ENCODE measurements around the gene SGK1.
"Not testable (repeated sequence)": the region's sequence is repeated elsewhere in the genome, so short reads cannot be mapped to it uniquely, and the experiment has no call there.

SGK1 gene

DNA sequence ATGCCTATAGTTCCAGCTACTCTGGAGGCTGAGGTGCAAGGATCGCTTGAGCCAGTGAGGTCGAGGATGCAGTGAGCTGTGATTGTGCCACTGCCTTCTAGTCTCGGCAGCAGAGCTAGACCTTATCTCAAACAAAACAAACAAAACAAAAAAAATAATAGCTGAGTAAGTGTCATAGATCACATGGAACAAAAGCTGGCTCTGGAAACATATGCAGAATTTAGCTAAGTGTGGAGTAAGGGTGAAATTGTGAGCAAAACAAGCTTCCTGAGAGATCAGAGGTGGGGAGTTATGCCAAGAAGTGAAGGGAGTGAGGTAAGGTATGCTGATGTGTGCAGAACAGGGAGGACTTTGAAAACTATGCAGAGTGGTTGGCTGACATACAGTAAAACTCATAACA, 18.7 kb downstream of the SGK1 start:
- no peak for DNase-seq

DNA sequence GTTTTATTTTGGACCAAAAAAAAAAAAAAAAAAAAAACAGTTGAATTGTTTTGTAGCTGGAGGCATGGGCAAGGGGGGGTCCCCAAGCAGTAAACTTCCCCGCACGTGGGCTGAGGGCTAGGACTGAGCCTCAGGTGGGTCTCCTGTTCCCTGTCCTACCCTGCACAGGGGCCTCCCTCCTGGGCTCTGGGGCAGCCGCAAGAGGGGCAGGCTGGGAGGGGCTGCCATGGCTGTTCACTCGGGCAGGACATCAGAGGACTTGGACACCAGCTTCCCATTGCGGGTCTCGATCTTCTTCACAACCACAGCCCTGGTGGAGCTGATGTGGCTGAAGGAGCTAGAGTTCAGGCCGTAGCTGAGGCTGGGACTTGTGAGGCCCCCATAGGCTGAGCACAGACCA, 21.1 kb downstream of the SGK1 start:
- DNase-seq: no peak

DNA sequence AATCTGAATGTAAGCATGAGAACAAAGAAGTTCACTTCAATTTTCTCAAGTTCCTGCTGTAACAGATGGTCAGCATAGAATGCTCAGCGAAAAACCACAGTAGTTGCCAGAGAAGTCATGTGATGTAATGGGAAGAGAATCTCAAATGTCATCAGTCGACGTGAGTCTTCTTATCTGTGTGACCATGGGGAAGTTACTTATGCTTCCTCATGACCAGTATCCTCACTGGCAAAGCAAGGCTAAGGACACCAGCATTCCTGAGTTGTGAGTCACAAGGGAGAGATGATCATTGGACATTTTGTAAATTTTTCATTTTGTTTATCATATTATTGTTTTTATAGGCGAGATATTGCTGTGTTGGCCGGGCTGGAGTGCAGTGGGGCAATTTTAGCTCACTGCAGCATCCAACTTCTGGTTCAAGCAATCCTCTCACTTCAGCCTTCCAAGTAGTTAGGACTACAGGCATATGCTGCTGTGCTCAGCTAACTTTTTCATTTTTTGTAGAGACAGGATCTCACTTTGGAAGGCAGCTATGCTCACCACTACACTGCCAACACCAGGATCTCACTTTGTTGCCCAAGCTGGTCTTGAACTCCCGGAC, 21.9 kb downstream of the SGK1 start:
- DNase-seq: no peak

DNA sequence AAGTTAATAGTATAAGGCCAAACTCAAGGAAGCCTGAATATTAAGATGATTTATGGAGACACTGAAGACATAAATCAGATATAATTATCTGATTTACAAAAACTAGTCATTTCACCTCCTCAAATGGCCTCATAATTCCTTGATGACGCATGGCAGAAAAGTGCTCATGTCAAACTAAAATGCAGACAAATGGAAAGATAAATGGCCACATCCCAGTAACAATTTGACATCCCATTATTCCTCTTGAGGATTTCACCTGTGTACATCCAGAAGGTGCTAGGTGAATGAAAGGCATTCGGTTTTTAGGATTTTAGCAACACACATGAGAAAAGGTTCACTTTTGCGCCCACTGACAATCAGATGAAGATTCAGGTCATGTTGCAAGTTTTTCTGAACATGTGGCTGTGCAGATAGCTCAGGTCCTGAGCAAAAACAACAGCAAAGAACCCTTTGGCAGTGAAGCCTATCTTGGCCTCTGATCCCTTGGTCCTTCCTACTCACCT, 24.2 kb downstream of the SGK1 start:
- no peak for DNase-seq

DNA sequence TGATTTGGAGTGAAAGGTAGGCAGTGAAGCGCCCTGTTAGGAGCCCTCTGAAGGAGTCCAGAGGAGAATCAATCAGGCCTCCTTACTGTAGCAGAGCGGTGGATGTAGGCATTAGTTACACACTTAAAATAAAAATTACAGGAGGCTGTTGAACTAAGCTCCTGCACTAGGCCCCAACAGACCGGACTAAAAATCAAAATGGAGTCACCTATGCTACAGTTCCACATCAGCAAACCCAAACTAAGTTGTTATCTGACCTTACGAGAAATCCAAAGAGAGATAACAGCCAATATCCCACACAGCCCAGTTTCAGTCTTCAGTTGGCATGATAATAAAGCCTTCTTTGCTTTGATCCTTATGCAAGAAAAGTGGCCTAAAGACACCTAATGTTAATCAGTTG, 26.8 kb downstream of the SGK1 start:
- no peak for DNase-seq

DNA sequence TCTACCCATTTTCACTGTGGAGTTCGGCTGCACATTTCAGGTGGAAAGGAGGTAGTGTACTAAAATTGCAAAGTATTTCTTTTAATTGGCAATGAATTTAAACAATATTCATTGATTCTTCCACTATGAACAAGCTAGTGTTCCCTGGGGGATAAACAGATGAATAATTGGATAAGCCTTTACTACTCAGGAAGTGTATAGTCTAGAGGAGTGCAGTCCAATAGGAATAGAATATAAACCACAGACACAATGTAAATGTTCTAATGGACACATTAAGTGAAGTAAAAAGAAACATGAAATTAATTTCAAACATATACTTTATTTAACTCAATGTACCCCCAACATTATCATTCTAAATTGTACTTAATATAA, 28.7 kb downstream of the SGK1 start:
- DNase-seq: no peak

DNA sequence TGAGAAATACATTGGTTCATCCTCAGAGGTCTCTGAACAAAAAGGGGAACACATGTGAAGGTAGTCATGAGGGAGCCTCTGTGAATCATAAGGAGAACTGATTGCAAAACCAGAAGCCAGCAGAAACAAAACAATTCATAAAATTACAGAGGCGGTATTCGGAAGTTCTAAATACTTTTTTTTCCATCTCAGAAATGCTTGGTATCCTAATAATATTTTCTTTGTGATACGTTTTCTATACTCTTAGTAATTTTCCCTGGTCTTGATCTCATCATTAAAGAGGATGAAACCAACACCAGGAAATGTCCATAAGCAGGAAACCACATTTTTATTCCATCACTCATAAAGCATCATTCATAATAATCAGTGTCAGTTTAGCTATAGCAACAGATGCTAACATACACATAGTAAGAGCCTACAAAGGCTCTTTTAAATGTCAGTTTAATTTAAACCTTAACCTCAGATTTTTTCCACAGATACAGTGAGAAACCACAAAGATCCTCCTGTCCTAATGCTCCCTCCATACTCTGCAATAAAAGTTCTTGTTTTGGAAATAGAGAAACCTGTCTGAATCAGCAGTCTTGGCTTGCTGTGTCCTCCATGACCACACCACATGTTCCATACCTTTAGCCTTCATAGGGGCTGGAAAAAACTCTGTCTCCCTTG, 29.2 kb downstream of the SGK1 start:
- no peak for DNase-seq

DNA sequence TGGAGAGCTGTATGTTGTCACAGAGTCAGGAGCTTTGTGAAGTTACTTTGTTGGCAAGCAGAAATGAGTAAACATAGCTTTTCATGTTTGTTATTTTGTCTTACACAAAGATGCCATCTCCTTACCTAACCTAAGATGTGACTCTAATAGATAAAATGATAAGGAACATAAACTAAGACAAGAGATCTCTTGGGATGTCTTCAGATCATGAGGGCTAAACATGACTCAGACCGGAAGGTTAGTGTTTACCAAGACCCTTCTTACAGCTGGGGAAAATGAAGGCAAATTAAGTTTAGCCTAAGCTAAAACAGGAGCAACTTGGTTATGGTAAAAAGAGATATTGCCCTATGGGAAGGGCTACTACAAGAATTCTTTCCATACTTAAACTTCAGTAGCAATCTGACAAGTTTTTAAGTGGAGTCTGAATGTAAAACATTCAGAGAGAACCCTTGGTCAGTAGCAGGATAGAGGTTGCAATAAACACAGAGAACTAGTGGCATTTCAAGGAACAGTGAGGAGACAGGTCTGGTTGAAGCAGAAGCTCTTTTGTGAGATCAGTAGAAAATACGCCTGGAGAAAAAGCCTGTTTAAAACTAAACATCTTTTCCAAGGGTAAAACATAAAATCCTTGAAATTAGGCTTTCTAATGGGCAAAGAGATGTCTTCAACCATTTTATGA, 29.9 kb downstream of the SGK1 start:
- DNase-seq: no peak

DNA sequence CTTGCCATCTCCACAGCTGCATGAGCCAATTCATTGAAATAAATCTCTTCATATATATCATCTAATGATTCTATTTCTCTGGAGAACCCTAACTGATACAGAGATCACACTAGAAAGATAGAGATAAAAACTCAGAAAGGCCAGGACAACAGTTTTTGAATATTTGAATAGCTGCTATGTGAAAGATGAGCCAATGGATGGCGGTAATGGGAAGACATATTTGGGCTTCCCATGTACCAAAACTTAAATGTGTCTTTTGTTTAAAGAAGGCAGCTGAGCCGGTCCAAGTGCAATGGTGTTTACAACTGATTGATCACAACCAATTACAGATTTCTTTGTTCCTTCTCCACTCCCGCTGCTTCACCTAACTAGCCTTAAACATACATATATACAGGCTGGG, 35.1 kb downstream of the SGK1 start:
- DNase-seq: no peak

DNA sequence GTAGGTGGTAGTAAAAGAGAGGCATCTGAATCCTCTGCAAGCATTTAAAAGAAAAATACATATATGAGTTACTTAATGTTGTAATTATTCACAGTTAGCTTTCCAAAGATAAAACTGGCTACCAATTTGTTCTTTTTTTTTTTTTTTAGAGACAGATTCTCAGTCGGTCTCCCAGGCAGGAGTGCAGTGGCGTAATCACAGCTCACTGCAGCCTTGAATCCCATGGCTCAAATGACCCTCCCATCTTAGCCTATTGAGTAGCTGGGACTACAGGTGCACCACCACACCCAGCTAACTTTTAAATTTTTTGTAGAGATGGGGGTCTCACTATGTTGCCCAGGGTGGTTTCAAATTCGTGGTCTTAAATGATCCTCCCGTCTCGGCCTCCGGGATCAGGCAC, 36.5 kb downstream of the SGK1 start:
- no peak for DNase-seq

DNA sequence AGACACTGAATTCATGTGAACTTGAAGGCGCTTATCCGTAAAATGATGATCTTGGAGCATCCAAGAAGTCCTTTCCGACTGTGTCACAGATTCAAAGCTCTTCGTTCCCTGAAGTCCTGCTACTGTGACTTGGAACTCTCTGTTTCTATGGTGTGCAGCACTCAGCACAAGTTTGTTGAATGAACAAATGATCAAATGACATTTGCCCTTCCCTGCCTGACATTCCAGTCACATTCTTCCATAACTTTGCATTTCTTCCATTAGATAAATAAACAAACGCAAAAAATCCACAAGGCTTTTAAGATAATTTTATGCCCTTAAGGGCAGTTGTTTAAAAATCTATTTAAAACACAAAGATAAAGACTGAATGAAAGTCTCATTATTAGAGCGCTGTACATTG, 39.9 kb downstream of the SGK1 start:
- DNase-seq: no peak

DNA sequence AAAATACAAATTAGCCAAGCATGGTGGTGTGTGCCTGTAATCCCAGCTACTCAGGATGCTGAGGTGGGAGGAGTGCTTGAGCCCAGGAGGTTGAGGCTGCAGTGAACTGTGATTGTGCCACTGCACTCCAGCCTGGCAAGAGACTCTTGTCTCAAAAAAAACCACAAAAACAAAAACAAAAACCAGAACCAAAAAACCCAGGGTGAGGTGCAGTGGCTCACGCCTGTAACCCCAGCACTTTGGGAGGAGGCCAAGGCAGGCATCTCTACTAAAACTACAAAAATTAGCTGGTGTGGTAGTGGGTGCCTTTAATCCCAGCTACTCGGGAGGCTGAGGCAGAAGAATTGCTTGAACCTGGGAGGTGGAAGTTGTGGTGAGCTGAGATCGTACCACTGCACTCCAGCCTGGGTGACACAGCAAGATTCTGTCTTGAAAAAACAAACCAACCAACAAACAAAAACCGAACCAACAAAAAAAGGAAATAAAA, 41.0 kb downstream of the SGK1 start:
- DNase-seq: not testable (repeated sequence)

DNA sequence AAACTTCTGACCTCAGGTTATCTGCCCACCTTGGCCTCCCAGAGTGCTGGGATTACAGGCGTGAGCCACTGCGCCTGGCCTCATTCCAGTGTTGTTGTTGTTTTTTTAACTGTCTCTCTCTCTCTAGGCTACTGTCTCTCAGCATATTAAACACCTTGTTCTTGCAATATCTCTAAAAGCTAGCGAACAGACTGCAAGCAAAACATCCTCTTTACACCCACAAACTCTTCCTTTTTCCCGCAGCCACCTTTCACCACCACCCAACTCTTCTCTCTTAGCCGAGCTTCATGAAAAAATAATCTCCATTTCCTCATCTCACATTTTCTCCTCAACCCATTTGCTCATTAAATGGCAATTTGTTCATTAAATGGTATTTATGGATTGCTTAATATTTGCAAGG, 45.5 kb downstream of the SGK1 start:
- no peak for DNase-seq

DNA sequence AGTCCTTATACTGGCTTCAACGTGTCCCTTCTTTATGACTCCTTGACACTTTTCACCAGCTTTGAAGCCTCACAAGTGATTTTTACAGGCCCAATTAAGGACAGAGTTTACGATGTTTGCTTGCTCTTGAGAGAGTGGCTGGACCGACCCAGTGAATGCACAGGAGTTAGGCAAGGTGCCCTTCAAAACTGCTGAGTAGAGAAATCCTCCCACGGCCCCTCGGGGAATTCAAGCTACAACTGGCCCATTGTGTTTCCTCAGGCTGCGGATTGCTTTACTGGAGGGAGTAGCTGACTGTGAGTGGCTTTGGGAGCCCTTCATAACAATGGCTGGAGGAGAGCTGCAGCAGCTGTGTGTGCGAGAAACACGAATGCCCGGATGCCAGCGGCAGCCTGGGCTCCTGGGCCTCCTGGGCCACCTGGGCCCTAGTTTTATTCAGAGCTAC, 50.0 kb downstream of the SGK1 start:
- peak; percentile 53 for DNase-seq

DNA sequence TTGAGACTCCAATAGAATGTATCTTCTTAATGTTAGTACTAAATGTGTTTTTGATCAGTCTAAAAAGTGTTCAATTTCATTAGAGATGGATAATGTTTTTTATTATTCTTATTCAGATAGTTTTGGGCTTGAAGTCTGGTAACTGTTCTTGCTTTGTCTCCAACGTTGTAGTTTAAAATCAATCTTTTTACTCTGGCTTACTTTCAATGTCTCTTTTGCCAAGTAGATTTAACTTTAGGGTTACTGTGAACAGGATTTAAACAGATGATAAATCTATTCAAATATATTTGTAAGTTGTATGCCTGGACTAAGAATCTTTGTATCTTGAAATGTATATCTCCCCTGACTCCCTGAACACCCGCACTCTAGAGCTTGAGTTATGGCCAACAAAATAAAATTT, 51.1 kb downstream of the SGK1 start:
- no peak for DNase-seq

DNA sequence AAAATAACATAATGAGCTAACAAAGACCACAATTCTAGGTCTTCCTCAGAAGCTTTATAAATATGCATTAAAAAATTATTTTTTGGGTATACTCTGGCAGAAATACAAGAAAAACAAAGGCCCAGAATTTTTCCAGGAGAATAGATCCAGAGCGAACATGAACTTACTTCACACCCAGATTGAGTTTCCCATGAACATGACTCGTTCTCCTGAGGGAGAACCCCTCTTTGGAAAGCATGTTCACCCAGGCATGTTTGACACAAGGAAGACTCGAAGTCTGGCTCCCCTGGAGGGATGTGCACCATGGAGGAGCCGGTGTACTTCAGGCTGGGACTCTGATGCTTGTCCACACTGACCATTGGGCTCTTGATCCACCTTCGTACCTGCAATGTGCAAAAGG, 56.1 kb downstream of the SGK1 start:
- DNase-seq: no peak

DNA sequence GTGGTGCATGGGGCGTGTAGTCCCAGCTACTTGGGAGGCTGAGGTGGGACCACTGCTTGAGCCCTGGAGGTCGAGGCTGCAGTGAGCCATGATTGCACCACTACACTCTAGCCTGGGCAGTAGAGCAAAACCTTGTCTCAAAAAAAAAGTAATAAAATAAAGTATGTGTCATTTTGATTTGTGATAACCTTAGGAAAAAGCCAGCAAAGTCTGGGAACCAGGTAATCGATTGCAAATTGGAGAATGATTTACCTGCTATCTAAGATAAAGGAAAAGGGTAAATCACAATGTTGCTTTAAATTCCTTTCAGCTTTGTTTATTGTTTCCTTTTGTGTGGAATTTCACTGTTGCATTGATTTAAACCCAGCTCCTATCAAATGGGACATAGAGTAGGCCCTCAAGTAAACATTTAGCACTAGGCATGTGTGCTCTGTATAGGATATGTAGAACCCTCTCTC, 59.0 kb downstream of the SGK1 start:
- DNase-seq: no peak

DNA sequence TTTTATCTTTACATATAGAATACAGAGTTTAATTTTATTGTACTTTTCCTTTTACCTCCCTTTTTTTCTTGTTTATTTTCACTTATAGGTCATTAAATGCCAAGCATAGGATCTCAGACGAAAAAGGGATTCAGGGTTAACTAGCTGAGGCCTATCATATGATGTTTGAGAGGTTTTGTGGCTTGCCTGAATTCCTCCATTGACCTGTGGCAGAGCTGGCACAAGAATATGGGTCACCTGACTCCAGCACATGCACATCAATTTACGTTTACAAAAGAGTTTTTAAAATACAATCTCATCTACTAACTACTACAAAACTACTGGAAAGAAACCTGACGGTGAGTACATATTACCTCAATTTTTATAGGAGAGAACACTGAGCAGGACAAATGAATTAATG, 60.4 kb downstream of the SGK1 start:
- no peak for DNase-seq

DNA sequence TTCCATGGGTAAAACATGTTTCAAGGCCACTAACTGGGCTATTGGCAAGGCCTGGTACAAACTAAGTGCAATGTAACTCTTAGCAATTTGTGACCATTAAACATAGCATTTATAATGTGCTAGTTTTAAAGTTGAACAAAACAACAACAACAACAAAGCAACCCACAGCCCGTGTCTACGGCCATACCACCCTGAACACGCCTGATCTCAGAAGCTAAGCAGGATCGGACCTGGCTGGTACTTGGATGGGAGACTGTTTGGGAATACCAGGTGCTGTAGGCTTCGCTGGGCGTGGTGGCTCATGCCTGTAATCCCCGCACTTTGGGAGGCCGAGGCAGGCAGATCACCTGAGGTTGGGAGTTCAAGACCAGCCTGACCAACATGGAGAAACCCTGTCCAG, 61.0 kb downstream of the SGK1 start:
- no peak for DNase-seq

DNA sequence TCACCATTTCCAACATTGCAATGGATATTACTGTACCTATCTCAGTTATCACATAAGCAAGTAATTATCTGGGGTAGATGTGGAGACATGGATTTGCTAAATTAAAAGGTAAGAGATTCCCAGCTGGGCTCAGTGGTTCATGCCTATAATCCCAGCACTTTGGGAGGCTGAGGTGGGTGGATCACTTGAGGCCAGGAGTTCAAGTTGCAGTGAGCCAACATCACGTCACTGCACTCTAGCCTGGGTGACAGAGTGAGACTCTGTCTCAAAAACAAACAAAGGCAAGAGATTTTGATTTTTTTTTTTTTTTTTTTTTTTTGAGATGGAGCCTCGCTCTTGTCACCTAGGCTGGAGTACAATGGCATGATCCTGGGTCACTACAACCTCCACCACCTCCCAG, 62.6 kb downstream of the SGK1 start:
- DNase-seq: not testable (repeated sequence)

DNA sequence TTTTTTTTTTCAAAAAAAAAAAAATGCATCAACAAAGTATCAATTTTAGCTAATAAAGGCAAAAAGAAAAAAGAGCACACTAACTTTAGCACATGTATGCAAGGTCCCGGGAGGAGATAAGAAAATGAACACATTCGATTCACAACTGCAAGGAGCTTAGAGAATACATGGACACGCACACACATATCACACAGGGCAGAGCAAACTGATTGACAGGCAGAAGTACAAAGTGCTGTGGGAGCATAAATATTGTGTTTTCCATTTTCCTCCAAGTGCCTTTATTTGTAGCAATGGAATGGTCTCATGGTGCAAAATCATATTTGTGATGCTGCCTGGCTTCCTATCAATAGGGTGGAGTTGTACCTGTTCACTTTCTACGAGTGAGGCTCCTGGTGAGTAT, 63.8 kb downstream of the SGK1 start:
- DNase-seq: no peak

DNA sequence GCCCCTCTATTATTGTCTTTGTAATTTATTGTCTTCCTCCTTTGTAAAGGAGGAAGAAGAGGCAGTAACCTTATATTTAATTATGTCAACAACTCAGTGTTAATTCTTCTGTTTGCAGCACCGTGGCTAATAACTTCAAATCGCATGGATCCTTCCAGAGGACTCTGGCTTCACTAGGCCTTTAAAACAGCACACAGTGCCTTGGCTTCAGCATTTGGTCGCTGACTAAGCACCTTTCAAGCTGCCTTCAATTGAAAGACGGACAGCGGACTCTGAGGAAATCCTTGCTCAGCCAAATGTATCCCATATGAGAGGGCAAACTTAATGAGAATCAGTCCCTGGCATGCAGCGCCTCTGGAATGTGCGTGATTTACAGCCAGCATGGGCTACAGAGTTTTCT, 64.2 kb downstream of the SGK1 start:
- no peak for DNase-seq

DNA sequence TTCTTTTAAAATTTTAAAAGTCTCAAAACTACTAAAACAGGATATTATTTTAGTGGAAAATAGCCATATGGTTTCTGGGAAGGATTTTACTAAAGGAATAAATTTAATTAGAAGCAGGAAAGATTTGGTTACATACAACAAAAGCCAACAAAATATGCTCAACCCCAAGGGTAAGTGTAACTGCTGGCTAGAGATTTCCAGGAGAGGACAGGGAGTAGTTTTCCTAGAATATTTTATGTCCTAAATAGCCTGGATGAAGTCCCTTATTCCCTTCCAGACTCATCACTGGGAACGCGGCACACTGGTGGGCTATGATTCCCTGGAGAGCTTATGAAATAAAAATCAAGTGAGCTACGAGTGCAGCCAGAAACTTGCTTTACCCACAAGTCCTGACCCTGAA, 66.6 kb downstream of the SGK1 start:
- no peak for DNase-seq

DNA sequence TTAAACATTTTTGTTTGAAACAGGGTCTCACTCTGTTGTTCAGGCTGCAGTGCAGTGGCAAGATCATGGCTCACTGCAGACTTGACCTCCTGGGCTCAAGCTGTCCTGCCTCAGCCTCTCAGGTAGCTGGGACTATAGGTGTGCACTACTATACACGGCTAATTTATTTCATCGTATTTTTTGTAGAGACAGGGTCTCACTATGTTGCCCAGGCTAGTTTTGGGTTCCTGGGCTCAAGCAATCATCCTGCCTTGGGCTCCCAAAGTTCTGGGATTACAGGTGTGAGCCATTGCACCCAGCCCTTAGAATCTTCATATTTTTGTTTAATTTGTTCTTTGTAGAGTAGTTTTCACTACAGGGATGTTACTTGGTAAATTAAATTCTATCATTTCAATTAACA, 67.1 kb downstream of the SGK1 start:
- no peak for DNase-seq
